GM21619 (cell line): ENCODE results near the gene THOP1.
"Not testable (repeated sequence)": the region's sequence is repeated elsewhere in the genome, so short reads cannot be mapped to it uniquely, and the experiment has no call there.

Experiments
- ATAC-seq: cut with Tn5 transposase; IDR thresholded peaks from one replicate; pipeline ENCODE4 v1.9.1; 2021; ENCODE audit not compliant: unreplicated experiment

Gene THOP1

DNA sequence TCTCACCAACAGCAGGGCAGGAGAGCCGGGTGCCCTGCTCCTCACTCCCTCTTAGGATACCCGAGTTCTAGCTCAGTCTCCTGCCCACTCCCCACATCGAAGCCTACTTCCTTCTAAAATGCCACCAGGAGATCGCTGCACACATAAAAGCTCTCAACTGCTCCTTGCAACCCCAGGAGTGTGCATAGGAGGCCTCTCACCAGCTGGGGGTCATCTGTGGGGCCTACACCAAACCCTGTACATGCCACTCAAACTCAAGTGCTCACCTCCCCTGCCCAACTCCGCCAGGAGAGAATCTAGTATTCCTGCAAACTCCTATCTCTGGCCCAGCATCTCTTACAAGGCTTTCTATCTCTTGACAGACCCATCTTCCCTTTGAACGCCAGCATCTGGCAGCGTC lies 5.0 kb upstream of the THOP1 start:
- ATAC-seq, result no peak

GRCh38 chr19:2782329-2782935 lies 2.9 kb upstream of the THOP1 start:
- ATAC-seq, result no peak

DNA sequence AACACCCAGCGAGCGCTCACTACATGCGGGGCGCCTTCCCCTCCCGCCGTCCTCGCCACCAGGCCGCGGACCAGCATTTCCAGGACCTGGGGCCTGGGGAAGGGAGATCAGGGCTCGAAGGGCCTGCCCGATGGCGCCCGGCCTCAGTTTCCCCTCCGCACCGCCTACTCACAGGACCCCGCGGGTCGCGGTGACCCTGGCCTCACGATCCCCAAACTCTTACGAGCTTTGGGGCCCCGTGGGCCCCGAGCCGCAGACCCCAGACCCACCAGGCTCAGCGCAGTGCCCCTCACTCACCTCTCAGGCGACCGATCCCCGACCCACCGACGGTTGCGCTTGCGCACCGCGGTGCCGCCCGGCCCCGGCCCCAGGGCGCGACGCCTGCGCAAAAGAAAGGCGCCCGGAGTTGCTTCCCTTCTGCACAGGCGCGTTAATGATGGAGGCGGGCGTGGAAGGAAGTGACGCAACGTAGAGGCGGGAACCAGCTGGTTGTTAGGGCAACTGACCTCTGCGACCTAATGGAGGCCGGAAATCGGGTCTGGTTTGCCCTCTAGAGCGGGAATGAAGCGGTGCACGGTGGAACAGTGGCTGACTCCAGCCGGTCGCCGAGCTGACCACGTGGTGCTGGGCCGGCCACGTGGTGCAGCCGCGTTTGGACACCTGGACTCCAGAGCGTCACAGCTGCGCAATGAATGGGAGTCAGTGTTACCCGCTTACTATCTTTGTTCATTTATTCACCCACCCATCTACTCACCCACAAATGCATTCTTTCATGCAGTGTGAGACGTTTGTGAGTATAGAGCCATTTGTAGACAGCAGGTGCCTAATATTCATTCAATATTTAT lies 2.1 kb upstream of the THOP1 start, which contains the start of gene SGTA:
TSS of gene SGTA (minus strand) at position 338 of the 845 bp plus-strand sequence. CDS start 14,205 bp downstream, outside the sequence.
- ATAC-seq, result peak; percentile 69

GRCh38 chr19:2783781-2784145 lies 1.5 kb upstream of the THOP1 start:
- no peak for ATAC-seq

GRCh38 chr19:2787115-2787514 lies 1.8 kb downstream of the THOP1 start:
- no peak for ATAC-seq

DNA sequence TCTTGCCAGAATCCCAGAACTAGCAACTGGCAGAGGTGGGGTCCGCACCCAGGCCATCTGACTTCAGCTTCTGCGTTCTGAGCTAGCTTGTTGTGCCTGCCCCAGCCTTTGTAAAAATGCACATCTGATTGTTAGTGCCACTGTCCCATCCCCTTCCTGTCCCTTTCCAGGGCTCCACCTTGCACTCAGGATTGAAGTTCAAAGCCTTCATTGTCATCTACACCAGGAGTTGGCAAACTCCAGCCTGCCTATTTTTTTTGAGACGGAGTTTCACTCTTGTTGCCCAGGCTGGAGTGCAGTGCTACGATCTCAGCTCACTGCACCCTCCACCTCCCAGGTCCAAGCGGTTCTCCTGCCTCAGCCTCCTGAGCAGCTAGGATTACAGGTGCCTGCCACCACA lies 2.9 kb downstream of the THOP1 start:
- no peak for ATAC-seq

DNA sequence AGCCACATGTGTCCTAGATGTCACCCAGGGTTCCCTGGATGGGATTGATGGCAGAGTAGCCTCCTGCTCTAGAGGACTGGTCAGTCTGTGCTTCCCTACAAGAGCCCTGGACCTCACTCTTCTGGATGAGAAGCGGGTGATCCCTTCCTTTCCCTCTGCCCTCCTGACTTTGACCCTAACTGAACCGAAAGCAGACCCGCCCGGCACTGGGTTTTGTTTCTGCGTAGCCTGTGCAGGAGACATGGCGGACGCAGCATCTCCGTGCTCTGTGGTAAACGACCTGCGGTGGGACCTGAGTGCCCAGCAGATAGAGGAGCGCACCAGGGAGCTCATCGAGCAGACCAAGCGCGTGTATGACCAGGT lies 4.9 kb downstream of the THOP1 start:
- ATAC-seq, result no peak

- ATAC-seq, result no peak
These were observed 5.4 kb downstream of the THOP1 start for GRCh38 chr19:2790557-2791271.

DNA sequence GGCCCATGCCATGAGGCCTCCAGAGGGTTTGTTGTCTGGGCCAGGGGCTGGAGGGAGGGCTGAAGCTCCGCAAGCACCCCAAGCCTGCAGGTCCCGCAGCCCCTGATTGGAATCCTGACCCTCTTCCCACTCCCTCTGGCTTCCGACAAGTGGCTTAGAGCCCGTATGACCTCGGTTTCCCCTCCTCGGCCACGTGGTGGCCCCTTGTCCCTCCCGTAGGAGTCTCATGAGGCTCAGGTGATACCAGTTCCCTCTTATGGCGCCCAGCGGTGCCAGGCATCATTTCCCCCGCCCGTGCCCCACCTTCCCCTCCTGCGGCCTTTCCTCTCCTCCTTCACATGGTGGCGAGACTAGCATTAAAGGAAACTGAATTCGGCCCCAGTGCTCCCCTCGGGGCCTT lies 6.1 kb downstream of the THOP1 start:
- ATAC-seq, result no peak

DNA sequence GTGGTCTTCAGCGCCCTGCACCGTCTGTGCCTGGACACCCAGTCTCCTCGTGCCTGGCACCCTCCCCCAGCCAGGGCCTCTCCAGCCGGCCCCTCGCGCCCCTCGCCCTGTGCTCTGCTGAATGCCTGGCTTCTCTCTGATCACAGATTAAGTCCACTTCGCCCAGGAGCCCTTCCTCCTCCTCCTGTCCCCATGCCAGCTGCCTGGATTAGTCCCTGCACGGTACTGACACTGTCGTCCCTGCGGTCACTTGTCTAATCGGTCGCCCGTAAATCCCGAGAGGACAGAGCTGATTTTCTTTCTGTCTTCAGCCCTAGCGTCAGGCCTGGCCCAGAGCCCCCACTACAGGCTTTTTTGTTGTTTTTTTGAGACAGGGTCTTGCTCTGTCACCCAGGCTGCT lies 6.6 kb downstream of the THOP1 start:
- no peak for ATAC-seq

GRCh38 chr19:2792666-2793065 lies 7.4 kb downstream of the THOP1 start:
- not testable (repeated sequence) for ATAC-seq

- no peak for ATAC-seq
These were observed 7.8 kb downstream of the THOP1 start for GRCh38 chr19:2793126-2793525.

GRCh38 chr19:2793577-2793976 lies 8.3 kb downstream of the THOP1 start:
- ATAC-seq, result no peak

DNA sequence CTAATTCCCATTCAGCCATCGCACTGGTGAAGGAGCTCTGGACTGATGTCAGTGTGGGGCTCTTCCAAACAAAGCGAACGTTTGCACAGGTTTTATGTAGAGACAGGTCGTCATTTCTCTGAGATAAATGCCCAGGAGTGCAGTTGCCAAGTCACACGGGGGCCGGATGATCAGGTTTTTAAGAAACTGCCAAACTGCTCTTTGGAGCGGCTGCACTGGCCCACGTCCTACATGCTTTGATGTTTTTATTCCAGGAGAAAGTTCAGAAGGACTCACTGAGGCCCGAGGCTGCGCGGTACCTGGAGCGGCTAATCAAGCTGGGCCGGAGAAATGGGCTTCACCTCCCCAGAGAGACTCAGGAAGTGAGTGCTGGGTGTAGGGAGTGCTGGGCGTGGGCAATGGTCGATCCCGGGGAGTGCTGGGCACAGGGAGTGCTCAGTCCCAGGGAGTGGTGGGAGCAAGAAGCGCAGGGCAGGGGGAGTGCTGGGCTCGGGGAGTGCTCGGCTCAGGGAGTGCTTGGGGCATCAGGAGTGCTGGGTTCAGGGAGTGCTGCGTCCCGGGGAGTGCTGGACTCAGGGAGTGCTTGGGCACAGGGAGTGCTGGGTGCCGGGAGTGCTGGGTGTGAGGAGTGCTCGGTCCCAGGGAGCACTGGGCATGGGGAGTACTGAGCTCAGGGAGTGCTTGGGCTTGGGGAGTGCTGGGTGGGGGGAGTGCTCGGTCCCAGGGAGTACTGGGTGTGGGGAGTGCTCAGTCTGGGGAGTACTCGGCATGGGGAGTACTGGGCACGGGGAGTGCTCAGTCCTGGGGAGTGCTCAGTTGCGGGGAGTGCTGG lies 10.7 kb downstream of the THOP1 start:
- no peak for ATAC-seq

DNA sequence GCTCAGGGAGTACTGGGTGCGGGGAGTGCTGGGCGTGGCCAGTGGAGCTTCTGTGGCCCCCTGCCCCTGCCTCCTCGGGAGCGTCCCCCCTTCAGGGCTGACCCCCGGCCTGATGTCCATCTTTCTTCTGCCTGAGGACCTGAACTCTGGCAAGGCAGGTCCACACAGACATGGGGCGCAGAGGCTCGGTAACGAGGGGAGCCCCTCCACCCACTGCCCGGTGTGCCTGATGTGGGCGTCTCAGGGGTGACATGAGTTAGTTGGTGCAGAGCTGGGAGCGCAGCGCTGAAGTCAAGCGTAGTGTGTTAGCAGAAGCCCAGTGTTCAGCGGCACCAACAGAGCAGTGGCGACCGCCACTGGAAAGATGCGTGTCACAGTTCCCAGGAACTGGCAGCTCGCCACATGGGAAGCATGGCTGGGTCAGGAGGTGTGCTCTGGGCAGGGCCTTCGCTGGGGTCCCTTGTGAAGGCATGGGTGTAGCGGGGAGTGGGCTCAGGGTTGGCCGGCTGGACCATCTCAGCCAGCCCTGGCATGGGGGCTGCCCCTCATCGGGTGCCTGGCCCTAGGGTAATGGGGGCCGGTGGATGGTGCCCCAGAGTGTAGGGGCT lies 11.5 kb downstream of the THOP1 start:
- ATAC-seq, result no peak

DNA sequence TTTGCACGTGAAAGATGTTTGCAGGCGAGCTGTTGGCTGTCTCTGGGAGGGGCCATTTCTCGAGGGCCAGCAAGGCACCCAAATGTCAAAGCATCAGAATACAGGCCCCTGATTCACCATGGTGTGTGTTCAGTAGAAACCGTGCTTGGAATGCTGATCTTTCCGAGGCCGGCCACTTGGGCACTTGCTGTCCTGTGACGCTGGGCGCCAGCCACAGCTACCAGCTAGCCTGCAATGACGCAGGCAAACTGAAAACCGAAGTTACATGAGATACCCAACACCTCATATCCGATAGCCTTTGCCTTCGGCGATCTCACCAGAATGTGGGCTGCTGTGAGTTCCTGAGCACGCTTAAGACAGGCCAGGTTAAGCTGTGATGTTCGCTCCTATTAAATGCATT lies 12.0 kb downstream of the THOP1 start:
- ATAC-seq, result no peak

DNA sequence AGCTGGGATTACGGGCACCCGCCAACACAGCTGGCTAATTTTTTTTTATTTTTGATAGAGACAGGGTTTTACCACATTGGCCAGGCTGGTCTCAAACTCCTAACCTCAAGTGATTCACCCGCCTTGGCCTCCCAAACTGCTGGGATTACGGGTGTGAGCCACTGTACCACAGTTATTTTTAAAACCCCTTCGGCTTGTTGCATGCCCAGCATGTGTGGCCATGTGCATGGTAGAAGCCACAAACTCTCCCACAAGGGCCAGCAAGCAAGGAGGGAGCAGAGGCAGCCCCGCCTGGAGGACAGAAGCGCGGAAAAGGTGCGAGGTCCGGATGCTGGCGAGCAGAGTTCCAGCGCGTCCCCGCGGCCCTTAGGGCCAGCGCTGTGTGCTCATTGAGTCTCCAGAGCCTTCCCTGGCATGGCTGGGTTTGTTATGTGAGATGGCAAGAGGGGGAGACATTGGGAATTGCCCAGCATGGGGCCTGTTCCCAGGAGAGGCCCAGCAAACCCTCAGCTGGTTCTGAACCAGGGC lies 12.9 kb downstream of the THOP1 start:
- no peak for ATAC-seq

DNA sequence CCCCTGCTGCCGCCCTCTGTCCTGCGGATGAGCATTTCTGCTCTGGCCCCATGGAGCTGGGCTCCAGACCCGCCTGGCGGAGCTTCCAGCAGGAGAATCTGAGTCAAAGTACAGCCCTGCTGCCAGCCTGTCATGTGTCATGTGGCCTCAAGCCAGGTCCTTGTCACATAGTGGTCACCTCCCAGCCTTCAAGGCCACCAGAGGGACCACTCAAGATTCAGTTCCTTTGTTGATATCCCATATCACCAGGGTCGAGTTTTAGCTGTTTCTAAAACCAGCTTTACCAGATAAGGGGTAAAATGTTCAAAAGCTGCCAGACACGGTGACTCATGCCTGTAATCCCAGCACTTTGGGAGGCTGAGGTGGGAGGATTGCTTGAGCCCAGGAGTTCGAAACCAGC lies 13.4 kb downstream of the THOP1 start:
- ATAC-seq, result no peak

DNA sequence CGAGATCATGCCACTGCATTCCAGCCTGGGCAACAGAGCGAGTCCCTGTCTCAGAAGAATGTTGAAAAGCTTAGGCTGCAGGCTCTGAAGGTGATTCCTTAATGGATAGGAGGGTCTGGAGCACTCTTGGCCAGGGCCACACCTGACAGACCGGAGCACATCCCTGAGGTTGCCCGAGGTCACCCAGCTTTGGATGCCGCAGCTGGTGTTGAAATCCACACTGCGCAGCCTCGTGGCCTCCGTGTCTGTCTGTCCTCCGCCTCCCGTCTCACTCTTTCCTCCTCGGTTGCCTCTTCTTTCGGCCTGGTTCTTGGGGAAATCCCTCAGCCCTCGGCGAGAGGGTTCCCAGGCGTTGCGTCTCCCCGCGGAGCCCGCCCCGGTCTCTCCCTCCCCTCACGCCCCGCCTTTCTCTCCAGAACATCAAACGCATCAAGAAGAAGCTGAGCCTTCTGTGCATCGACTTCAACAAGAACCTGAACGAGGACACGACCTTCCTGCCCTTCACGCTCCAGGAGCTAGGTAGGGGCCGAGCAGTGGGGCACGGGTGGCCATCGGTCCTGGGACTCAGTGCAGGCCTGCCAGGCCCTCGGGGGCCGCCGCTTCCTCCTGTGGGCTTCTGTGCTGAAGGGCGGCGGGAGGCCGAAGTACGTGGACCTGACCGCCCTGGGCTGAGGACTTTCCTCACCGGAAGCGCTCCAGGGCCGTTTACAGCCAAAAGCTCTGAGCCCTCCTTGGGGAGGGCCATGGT lies 14.1 kb downstream of the THOP1 start:
- ATAC-seq, result no peak

- ATAC-seq, result no peak
These were observed 15.2 kb downstream of the THOP1 start for GRCh38 chr19:2800506-2800905.
